ENCODE data around the gene ZSCAN10.
"Not testable (repeated sequence)": the region's sequence is repeated elsewhere in the genome, so short reads cannot be mapped to it uniquely, and the experiment has no call there.

The ZSCAN10 gene

GRCh38 chr16:3098459-3099394 lies at the start of gene ZSCAN10:
Gene ZSCAN10 (minus strand): TSS chr16:3099294. CDS start chr16:3092937, 6,357 bp downstream.
- DNase-seq (ENCODE audit: low spot score): no peak

- no peak for DNase-seq (ENCODE audit: low spot score)
Observed at GRCh38 chr16:3148256-3149192, 49.4 kb upstream of the ZSCAN10 start.

GRCh38 chr16:3147757-3148104 lies 48.6 kb upstream of the ZSCAN10 start:
- DNase-seq (ENCODE audit: low spot score): no peak

- DNase-seq (ENCODE audit: low spot score): no peak
Observed at GRCh38 chr16:3147046-3147756, 48.1 kb upstream of the ZSCAN10 start.

- DNase-seq (ENCODE audit: low spot score): no peak
Observed at GRCh38 chr16:3145660-3146059, 46.6 kb upstream of the ZSCAN10 start.

- DNase-seq (ENCODE audit: low spot score): no peak
Observed at GRCh38 chr16:3145151-3145550, 46.1 kb upstream of the ZSCAN10 start.

- no peak for DNase-seq (ENCODE audit: low spot score)
Observed at GRCh38 chr16:3144321-3144983, 45.4 kb upstream of the ZSCAN10 start.

- DNase-seq (ENCODE audit: low spot score): no peak
Observed at GRCh38 chr16:3143598-3144320, 44.7 kb upstream of the ZSCAN10 start.

GRCh38 chr16:3143189-3143588 lies 44.1 kb upstream of the ZSCAN10 start:
- DNase-seq (ENCODE audit: low spot score): no peak

- DNase-seq (ENCODE audit: low spot score): no peak
Observed at GRCh38 chr16:3142770-3143169, 43.7 kb upstream of the ZSCAN10 start.

- DNase-seq (ENCODE audit: low spot score): no peak
Observed at GRCh38 chr16:3142327-3142726, 43.2 kb upstream of the ZSCAN10 start.

GRCh38 chr16:3141781-3142311 lies 42.8 kb upstream of the ZSCAN10 start:
- no peak for DNase-seq (ENCODE audit: low spot score)

GRCh38 chr16:3140603-3141427 lies 41.7 kb upstream of the ZSCAN10 start:
- DNase-seq (ENCODE audit: low spot score): no peak

- not testable (repeated sequence) for DNase-seq (ENCODE audit: low spot score)
Observed at GRCh38 chr16:3139561-3139960, 40.5 kb upstream of the ZSCAN10 start.

- DNase-seq (ENCODE audit: low spot score): no peak
Observed at GRCh38 chr16:3138823-3139426, 39.8 kb upstream of the ZSCAN10 start.

- DNase-seq (ENCODE audit: low spot score): no peak
Observed at GRCh38 chr16:3138342-3138741, 39.2 kb upstream of the ZSCAN10 start.

- no peak for DNase-seq (ENCODE audit: low spot score)
Observed at GRCh38 chr16:3137267-3137666, 38.2 kb upstream of the ZSCAN10 start.

- DNase-seq (ENCODE audit: low spot score): no peak
Observed at GRCh38 chr16:3135126-3135715, 36.1 kb upstream of the ZSCAN10 start.
